IMR-90 (cell line): ENCODE measurements around the gene SCTR.

Experiments
- POLR2A ChIP-seq: IDR thresholded peaks from 2 replicates; pipeline ENCODE4 v1.6.1; 2012; ENCODE audit warnings: mild to moderate bottlenecking, low read depth, low read length
- SMC3 ChIP-seq: fragments of 150-350 bp; IDR thresholded peaks from 2 replicates; pipeline ENCODE4 v1.6.1; 2016; ENCODE audit warnings: low read depth, mild to moderate bottlenecking, antibody characterized with exemption, low read length, moderate library complexity
- TF ChIP-seq, protein P1 (sequence below): conservative IDR thresholded peaks from 2 replicates; pipeline ENCODE4 v1.5.1; 2012; ENCODE audit warnings: mild to moderate bottlenecking, low read depth, low read length, improper control_type of control experiment

DNA sequence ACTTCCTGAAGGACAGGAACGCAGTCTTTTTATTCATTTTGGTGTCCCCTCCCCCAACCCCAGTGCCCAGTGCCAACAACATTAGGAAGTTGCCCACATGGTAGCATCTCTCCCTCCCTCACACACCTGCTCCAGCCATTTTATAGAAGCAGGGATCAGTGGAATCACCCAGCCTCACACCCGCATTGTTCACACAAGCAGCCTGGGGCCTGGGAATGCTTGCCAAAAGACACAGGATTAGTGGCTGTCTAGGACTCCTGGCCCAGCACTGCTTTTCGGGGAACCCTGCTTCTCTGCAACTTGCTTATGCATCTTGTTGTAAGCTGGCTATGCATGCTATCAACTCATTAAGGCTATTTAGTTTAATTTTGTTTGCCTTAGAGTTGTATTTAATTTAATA lies 74.8 kb downstream of the SCTR start:
- TF ChIP-seq, protein P1, sequence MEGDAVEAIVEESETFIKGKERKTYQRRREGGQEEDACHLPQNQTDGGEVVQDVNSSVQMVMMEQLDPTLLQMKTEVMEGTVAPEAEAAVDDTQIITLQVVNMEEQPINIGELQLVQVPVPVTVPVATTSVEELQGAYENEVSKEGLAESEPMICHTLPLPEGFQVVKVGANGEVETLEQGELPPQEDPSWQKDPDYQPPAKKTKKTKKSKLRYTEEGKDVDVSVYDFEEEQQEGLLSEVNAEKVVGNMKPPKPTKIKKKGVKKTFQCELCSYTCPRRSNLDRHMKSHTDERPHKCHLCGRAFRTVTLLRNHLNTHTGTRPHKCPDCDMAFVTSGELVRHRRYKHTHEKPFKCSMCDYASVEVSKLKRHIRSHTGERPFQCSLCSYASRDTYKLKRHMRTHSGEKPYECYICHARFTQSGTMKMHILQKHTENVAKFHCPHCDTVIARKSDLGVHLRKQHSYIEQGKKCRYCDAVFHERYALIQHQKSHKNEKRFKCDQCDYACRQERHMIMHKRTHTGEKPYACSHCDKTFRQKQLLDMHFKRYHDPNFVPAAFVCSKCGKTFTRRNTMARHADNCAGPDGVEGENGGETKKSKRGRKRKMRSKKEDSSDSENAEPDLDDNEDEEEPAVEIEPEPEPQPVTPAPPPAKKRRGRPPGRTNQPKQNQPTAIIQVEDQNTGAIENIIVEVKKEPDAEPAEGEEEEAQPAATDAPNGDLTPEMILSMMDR: no peak
- TF ChIP-seq SMC3 (no peak), POLR2A (no peak)
